GM12878 (cell line): ENCODE results near the gene TBC1D5. TPM values are rescaled to one million over a fixed set of nuclear protein-coding genes. Genes with fewer than 3 reads are reported as not detected.

Experiments
- ATAC-seq: fragments of 200-7000 bp; cut with Tn5 transposase; 3 replicates; pipeline ENCODE4 v1.9.1; 2020; ENCODE audit warnings: mild to moderate bottlenecking, moderate library complexity
- BruUV-seq: library from RNA; stranded (reverse); fragments of 400-500 nt; replicated peaks from 2 replicates; lab custom pipeline; 2021; lab: Mats Ljungman, UMichigan
- CTCF ChIA-PET: fragments of 300-600 bp; sonication (Branson Sonifier 250); formaldehyde crosslinking; extraction: SDS; loops from one replicate; lab custom pipeline; 2021; ENCODE audit warnings: inconsistent platforms; lab: Yijun Ruan, JAX
- POLR2A ChIA-PET: fragments of 350-600 bp; formaldehyde crosslinking; extraction: SDS; loops from one replicate; lab custom pipeline; 2021; ENCODE audit warnings: inconsistent platforms; lab: Charles Lee
- RAD21 ChIA-PET: fragments of 300-600 bp; sonication (Branson Sonifier 250); formaldehyde crosslinking; loops from one replicate; lab custom pipeline; 2023; ENCODE audit warnings: antibody characterized with exemption; ENCODE audit not compliant: unreplicated experiment; lab: Charles Lee
- SMC1A ChIA-PET: fragments of 300-600 bp; sonication (Branson Sonifier 250); formaldehyde crosslinking; loops from one replicate; lab custom pipeline; 2023; ENCODE audit not compliant: unreplicated experiment, uncharacterized antibody; lab: Charles Lee
- DNase-seq: peaks from one replicate; pipeline ENCODE4 v3.0.0-alpha.2; 2011; ENCODE audit warnings: low read depth, low spot score
- FAIRE-seq: peaks from 3 replicates; lab custom pipeline; 2011; peaks lifted over from hg19 to GRCh38; lab: Jason Lieb, UNC
- H2AFZ ChIP-seq: 2 replicates; pipeline ENCODE4 v1.6.0; 2011; ENCODE audit warnings: low read depth, low read length, control low read depth; ENCODE audit not compliant: control insufficient read depth
- H3K27ac ChIP-seq: 2 replicates; pipeline ENCODE4 v1.5.1; 2011; ENCODE audit warnings: control low read depth; ENCODE audit not compliant: control insufficient read depth, insufficient read depth
- H3K27me3 ChIP-seq, 2 experiments: replicated peaks in 1 of 2; 2 replicates each; pipeline versions ENCODE4 v1.6.0 to v1.6.1; 2011; ENCODE audit warnings: low read length in 1 of 2; ENCODE audit not compliant: control insufficient read depth in 2 of 2, insufficient read depth in 2 of 2
- H3K36me3 ChIP-seq, 2 experiments: 2 replicates each; pipeline ENCODE4 v1.5.1; 2011; ENCODE audit warnings: low read length in 1 of 2; ENCODE audit not compliant: control insufficient read depth in 2 of 2, insufficient read depth in 2 of 2
- H3K4me1 ChIP-seq: 2 replicates; pipeline ENCODE4 v1.6.1; 2011; ENCODE audit warnings: mild to moderate bottlenecking, low read length, moderate library complexity, mixed read lengths; ENCODE audit not compliant: control insufficient read depth, insufficient read depth
- H3K4me2 ChIP-seq: 2 replicates; pipeline ENCODE4 v1.6.0; 2011; ENCODE audit warnings: control low read depth; ENCODE audit not compliant: control insufficient read depth, insufficient read depth
- H3K4me3 ChIP-seq: fragments of 200-600 bp; sonication (generic); 2 replicates; pipeline ENCODE4 v1.5.1; 2016
- H3K79me2 ChIP-seq: 2 replicates; pipeline ENCODE4 v1.6.0; 2011; ENCODE audit warnings: low read length; ENCODE audit not compliant: control insufficient read depth, insufficient read depth
- H3K9ac ChIP-seq: 2 replicates; pipeline ENCODE4 v1.8.0; 2011; ENCODE audit warnings: low read length, control low read depth, mixed read lengths; ENCODE audit not compliant: control insufficient read depth, insufficient read depth
- H3K9me3 ChIP-seq: replicated peaks from 3 replicates; pipeline ENCODE4 v1.5.1; 2011; ENCODE audit warnings: mild to moderate bottlenecking, low read length; ENCODE audit not compliant: control insufficient read depth, insufficient read depth
- H4K20me1 ChIP-seq: 2 replicates; pipeline ENCODE4 v1.6.0; 2011; ENCODE audit not compliant: control insufficient read depth, insufficient read depth
- DPF2 ChIP-seq: fragments of 450-650 bp; IDR thresholded peaks from 2 replicates; pipeline ENCODE4 v1.6.1; 2017; ENCODE audit warnings: mild to moderate bottlenecking
- ETV6 ChIP-seq, 2 experiments: fragments of 450-650 bp in 1 of 2; IDR thresholded peaks in 1 of 2; conservative IDR thresholded peaks in 1 of 2; 2 replicates each; pipeline ENCODE4 v1.6.1; 2014; ENCODE audit warnings: antibody characterized with exemption in 1 of 2, borderline replicate concordance in 1 of 2, low read depth in 1 of 2, mild to moderate bottlenecking in 1 of 2, moderate library complexity in 1 of 2
- HDGF ChIP-seq: fragments of 450-650 bp; IDR thresholded peaks from 2 replicates; pipeline ENCODE4 v1.6.1; 2016; ENCODE audit warnings: antibody characterized with exemption
- KAT2A ChIP-seq: conservative IDR thresholded peaks from 2 replicates; pipeline ENCODE4 v1.6.1; 2011; ENCODE audit warnings: low read depth, low read length; ENCODE audit not compliant: control insufficient read depth
- NR2F1 ChIP-seq: fragments of 450-650 bp; conservative IDR thresholded peaks from 2 replicates; pipeline ENCODE4 v1.6.1; 2017; ENCODE audit warnings: mild to moderate bottlenecking
- PAX5 ChIP-seq: IDR thresholded peaks from 2 replicates; pipeline ENCODE4 v1.6.1; 2011; ENCODE audit warnings: low read depth, low read length, borderline replicate concordance
- RB1 ChIP-seq: fragments of 450-650 bp; formaldehyde crosslinking; IDR thresholded peaks from 2 replicates; pipeline ENCODE4 v1.6.1; 2017; ENCODE audit warnings: mild to moderate bottlenecking, borderline replicate concordance
- SMAD5 ChIP-seq: IDR thresholded peaks from 2 replicates; pipeline ENCODE4 v1.6.1; 2016; ENCODE audit warnings: antibody characterized with exemption, low read depth
- ZNF384 ChIP-seq: IDR thresholded peaks from 2 replicates; pipeline ENCODE4 v1.6.1; 2012; ENCODE audit warnings: low read depth, mild to moderate bottlenecking, low read length, improper control_type of control experiment, borderline replicate concordance
- WGBS: methylation state at CpG from one replicate; pipeline ENCODE4 v1.1.6; 2016; ENCODE audit warnings: low lambda C conversion rate; ENCODE audit not compliant: insufficient replicate concordance, insufficient coverage; ENCODE audit errors: missing lambda C conversion rate; 5-methylcytosine and 5-hydroxymethylcytosine counted together
- in situ Hi-C: fragments of 300-500 bp; cut with MboI; formaldehyde crosslinking; loops from 9 replicates; pipeline ENCODE4 v1.14.3; 2018; ENCODE audit warnings: mixed read lengths
- intact Hi-C: fragments of 100-400 bp; cut with micrococcal nuclease; formaldehyde crosslinking; loops from one replicate; pipeline ENCODE4 v1.14.2; 2022; ENCODE audit not compliant: unreplicated experiment
- polyA plus RNA-seq, 11 experiments: library from polyadenylated mRNA; depleted of rRNA in 4 of 11; unstranded in 6 of 11; stranded (reverse) in 5 of 11; fragments of >200 nt; fragmentation: Nextera tagmentation in 4 of 11; fragmentation: Illumina TruSeq in 1 of 11; extraction: Ambion mirVana in 4 of 11; extraction: Trizol in 1 of 11; gene quantifications; 1 replicate in 1 of 11; 2 replicates in 10 of 11; pipeline versions ENCODE4 v1.2.1 to v1.2.3, GENCODE V29; 2011 to 2016; ENCODE audit warnings: inconsistent platforms in 2 of 11, missing spikeins in 2 of 11, low read depth in 1 of 11
- total RNA-seq, 4 experiments: library from RNA; depleted of rRNA in 3 of 4; stranded (reverse); fragments of >200 nt in 3 of 4; fragmentation: Illumina TruSeq in 1 of 4; extraction: Trizol in 1 of 4; gene quantifications; 2 replicates each; pipeline versions ENCODE4 v1.2.1 to v1.2.3, GENCODE V29; 2013 to 2021
- TF ChIP-seq, protein P1 (sequence below): fragments of 450-650 bp; IDR thresholded peaks from 2 replicates; pipeline ENCODE4 v1.6.1; 2014; ENCODE audit warnings: mild to moderate bottlenecking
- TF ChIP-seq, protein P2 (sequence below): fragments of 450-650 bp; IDR thresholded peaks from 2 replicates; pipeline ENCODE4 v1.6.1; 2017; ENCODE audit warnings: mild to moderate bottlenecking, low read depth, inconsistent platforms; ENCODE audit not compliant: poor library complexity, severe bottlenecking
- TF ChIP-seq, protein P3 (sequence below): fragments of 150-350 bp; IDR thresholded peaks from 2 replicates; pipeline ENCODE4 v1.6.1; 2014; ENCODE audit warnings: mild to moderate bottlenecking, low read depth, low read length
- TF ChIP-seq, protein P4 (sequence below): IDR thresholded peaks from 2 replicates; pipeline ENCODE4 v1.6.1; 2012; ENCODE audit warnings: mild to moderate bottlenecking, low read depth, low read length

Gene TBC1D5
- total and polyA plus RNA-seq, 10 of the 15 experiments (the other 5 are each of a cell fraction or from before 2014, with no cell fraction given), result 5.5 to 61.0 (median 43.8) TPM

DNA sequence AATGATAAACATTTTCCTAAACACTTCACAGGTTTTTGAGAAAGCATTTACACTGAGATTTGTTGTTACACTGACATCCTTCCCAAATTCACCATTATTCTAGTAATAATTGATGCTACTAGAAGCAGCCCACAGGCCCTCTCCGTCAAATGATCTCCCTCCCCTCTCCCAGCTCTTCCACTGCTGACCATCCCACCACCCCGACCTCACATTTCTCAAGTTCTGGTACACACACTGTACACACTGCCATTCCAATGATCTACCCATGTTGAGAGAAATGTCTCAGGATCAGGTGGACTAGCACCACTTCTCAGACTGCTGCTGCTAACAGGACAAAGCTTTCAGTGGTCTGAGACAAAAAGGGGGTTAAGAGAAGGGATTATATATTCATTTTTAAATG, 3.5 kb downstream of the TBC1D5 start:
- H3K4me3 ChIP-seq, result peak overlapping the region; percentile 79
- TF ChIP-seq RB1 (no peak), SMAD5 (no peak), NR2F1 (no peak), ZNF384 (no peak), HDGF (no peak), ETV6 (conservative IDR thresholded peaks at IDR 0.05 in 1 of 2, IDR thresholded peaks at IDR 0.05 in 1 of 2; ENCODE audit: borderline replicate concordance in 1 of 2, low read depth in 1 of 2) (no peak), KAT2A (no peak), PAX5 (no peak), DPF2 (no peak)
- TF ChIP-seq, protein P1, sequence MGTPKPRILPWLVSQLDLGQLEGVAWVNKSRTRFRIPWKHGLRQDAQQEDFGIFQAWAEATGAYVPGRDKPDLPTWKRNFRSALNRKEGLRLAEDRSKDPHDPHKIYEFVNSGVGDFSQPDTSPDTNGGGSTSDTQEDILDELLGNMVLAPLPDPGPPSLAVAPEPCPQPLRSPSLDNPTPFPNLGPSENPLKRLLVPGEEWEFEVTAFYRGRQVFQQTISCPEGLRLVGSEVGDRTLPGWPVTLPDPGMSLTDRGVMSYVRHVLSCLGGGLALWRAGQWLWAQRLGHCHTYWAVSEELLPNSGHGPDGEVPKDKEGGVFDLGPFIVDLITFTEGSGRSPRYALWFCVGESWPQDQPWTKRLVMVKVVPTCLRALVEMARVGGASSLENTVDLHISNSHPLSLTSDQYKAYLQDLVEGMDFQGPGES, result no peak
- TF ChIP-seq, protein P2, sequence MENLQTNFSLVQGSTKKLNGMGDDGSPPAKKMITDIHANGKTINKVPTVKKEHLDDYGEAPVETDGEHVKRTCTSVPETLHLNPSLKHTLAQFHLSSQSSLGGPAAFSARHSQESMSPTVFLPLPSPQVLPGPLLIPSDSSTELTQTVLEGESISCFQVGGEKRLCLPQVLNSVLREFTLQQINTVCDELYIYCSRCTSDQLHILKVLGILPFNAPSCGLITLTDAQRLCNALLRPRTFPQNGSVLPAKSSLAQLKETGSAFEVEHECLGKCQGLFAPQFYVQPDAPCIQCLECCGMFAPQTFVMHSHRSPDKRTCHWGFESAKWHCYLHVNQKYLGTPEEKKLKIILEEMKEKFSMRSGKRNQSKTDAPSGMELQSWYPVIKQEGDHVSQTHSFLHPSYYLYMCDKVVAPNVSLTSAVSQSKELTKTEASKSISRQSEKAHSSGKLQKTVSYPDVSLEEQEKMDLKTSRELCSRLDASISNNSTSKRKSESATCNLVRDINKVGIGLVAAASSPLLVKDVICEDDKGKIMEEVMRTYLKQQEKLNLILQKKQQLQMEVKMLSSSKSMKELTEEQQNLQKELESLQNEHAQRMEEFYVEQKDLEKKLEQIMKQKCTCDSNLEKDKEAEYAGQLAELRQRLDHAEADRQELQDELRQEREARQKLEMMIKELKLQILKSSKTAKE, result no peak
- TF ChIP-seq, protein P3, sequence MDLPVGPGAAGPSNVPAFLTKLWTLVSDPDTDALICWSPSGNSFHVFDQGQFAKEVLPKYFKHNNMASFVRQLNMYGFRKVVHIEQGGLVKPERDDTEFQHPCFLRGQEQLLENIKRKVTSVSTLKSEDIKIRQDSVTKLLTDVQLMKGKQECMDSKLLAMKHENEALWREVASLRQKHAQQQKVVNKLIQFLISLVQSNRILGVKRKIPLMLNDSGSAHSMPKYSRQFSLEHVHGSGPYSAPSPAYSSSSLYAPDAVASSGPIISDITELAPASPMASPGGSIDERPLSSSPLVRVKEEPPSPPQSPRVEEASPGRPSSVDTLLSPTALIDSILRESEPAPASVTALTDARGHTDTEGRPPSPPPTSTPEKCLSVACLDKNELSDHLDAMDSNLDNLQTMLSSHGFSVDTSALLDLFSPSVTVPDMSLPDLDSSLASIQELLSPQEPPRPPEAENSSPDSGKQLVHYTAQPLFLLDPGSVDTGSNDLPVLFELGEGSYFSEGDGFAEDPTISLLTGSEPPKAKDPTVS, result no peak
- TF ChIP-seq, protein P4, sequence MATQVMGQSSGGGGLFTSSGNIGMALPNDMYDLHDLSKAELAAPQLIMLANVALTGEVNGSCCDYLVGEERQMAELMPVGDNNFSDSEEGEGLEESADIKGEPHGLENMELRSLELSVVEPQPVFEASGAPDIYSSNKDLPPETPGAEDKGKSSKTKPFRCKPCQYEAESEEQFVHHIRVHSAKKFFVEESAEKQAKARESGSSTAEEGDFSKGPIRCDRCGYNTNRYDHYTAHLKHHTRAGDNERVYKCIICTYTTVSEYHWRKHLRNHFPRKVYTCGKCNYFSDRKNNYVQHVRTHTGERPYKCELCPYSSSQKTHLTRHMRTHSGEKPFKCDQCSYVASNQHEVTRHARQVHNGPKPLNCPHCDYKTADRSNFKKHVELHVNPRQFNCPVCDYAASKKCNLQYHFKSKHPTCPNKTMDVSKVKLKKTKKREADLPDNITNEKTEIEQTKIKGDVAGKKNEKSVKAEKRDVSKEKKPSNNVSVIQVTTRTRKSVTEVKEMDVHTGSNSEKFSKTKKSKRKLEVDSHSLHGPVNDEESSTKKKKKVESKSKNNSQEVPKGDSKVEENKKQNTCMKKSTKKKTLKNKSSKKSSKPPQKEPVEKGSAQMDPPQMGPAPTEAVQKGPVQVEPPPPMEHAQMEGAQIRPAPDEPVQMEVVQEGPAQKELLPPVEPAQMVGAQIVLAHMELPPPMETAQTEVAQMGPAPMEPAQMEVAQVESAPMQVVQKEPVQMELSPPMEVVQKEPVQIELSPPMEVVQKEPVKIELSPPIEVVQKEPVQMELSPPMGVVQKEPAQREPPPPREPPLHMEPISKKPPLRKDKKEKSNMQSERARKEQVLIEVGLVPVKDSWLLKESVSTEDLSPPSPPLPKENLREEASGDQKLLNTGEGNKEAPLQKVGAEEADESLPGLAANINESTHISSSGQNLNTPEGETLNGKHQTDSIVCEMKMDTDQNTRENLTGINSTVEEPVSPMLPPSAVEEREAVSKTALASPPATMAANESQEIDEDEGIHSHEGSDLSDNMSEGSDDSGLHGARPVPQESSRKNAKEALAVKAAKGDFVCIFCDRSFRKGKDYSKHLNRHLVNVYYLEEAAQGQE, result no peak

More for the DNA sequence above, 3.5 kb downstream of the TBC1D5 start:
- SMC1A ChIA-PET, result interaction anchor here (1.2 to 1.6 kb wide), 4 partner anchors 9 to 111 kb away, joined by 4 to 8 read pairs (median 4); no protein-coding TSS in a partner anchor
- Histone ChIP-seq H2AFZ (peak overlapping the region; percentile 47), H3K4me2 (peak overlapping the region; percentile 73), H3K27me3 (no peaks in the 10 kb centered on the region), H3K36me3 (peaks cover 0 to 4% of the 10 kb centered on the region in 2 experiments; a peak in 1 of 4 replicates), H3K4me1 (peaks cover 6% of the 10 kb centered on the region; the same call in 1 of the 2 replicates), H3K27ac (peak overlapping the region; percentile 94), H3K9ac (peak overlapping the region; percentile 86), H3K9me3 (no peaks in the 10 kb centered on the region; the same call in 2 of the 3 replicates), H4K20me1 (no peaks in the 10 kb centered on the region), H3K79me2 (peaks cover 80% of the 10 kb centered on the region)
- CTCF ChIA-PET, result interaction anchor here (0.9 to 1.6 kb wide), 4 partner anchors 64 to 236 kb away, joined by 3 to 5 read pairs (median 4); no protein-coding TSS in a partner anchor
- intact Hi-C loops (loop anchor here (5.0 kb wide), 1 partner anchor 92 kb away; no protein-coding TSS in a partner anchor), in situ Hi-C loops (no loop called here)
- POLR2A ChIA-PET, result interaction anchor here (1.0 kb wide), 2 partner anchors 9 to 94 kb away, joined by 3 read pairs; no protein-coding TSS in a partner anchor
- DNase-seq (no peak), ATAC-seq (no peak), FAIRE-seq (no peak)
- BruUV-seq, result no TSS peak
- RAD21 ChIA-PET, result interaction anchor here (0.6 to 1.3 kb wide), 3 partner anchors 9 to 66 kb away, joined by 3 to 5 read pairs (median 5); no protein-coding TSS in a partner anchor
- WGBS, result 27% methylated on average over 2 of the region's 2 CpGs
